GM19043 (cell line): ENCODE measurements around the gene SMAD2.

Experiments
- ATAC-seq: cut with Tn5 transposase; IDR thresholded peaks from one replicate; pipeline ENCODE4 v1.9.1; 2021; ENCODE audit warnings: low read depth; ENCODE audit not compliant: unreplicated experiment

The SMAD2 gene

GRCh38 chr18:47932603-47933002 is 2.1 kb upstream of the SMAD2 start:
- ATAC-seq, result no peak

- ATAC-seq, result no peak
These were observed 1.7 kb upstream of the SMAD2 start for GRCh38 chr18:47932190-47932589.

- no peak for ATAC-seq
These were observed 1.3 kb upstream of the SMAD2 start for GRCh38 chr18:47931718-47932103.

- peak; percentile 81 for ATAC-seq
These were observed 665 bp upstream of the SMAD2 start for GRCh38 chr18:47930931-47931717.

GRCh38 chr18:47929681-47930198 is 719 bp downstream of the SMAD2 start:
- no peak for ATAC-seq

- ATAC-seq, result no peak
These were observed 2.0 kb downstream of the SMAD2 start for GRCh38 chr18:47928466-47928865.

GRCh38 chr18:47926101-47926850 is 4.2 kb downstream of the SMAD2 start:
- ATAC-seq, result no peak

- no peak for ATAC-seq
These were observed 10.5 kb downstream of the SMAD2 start for GRCh38 chr18:47919916-47920315.

- ATAC-seq, result no peak
These were observed 12.4 kb downstream of the SMAD2 start for GRCh38 chr18:47917923-47918610.

GRCh38 chr18:47915930-47916329 is 14.5 kb downstream of the SMAD2 start:
- no peak for ATAC-seq

- ATAC-seq, result no peak
These were observed 15.2 kb downstream of the SMAD2 start for GRCh38 chr18:47915229-47915628.

- no peak for ATAC-seq
These were observed 17.5 kb downstream of the SMAD2 start for GRCh38 chr18:47912794-47913585.

- no peak for ATAC-seq
These were observed 18.1 kb downstream of the SMAD2 start for GRCh38 chr18:47912343-47912742.

GRCh38 chr18:47911877-47912276 is 18.6 kb downstream of the SMAD2 start:
- no peak for ATAC-seq

GRCh38 chr18:47909484-47909883 is 21.0 kb downstream of the SMAD2 start:
- ATAC-seq, result no peak

- ATAC-seq, result no peak
These were observed 21.9 kb downstream of the SMAD2 start for GRCh38 chr18:47908592-47908991.

- ATAC-seq, result no peak
These were observed 24.1 kb downstream of the SMAD2 start for GRCh38 chr18:47906408-47906807.

GRCh38 chr18:47903809-47904208 is 26.6 kb downstream of the SMAD2 start:
- no peak for ATAC-seq

GRCh38 chr18:47901624-47902362 is 28.7 kb downstream of the SMAD2 start:
- ATAC-seq, result peak; percentile 95
